GM19397 (cell line): Measurements from ENCODE around the gene SPATA24.
"Not testable (repeated sequence)": the region's sequence is repeated elsewhere in the genome, so short reads cannot be mapped to it uniquely, and the experiment has no call there.

Source experiments
- ATAC-seq: cut with Tn5 transposase; IDR thresholded peaks from one replicate; pipeline ENCODE4 v1.9.1; 2021; ENCODE audit warnings: mild to moderate bottlenecking, moderate library complexity; ENCODE audit not compliant: unreplicated experiment

SPATA24 gene

DNA sequence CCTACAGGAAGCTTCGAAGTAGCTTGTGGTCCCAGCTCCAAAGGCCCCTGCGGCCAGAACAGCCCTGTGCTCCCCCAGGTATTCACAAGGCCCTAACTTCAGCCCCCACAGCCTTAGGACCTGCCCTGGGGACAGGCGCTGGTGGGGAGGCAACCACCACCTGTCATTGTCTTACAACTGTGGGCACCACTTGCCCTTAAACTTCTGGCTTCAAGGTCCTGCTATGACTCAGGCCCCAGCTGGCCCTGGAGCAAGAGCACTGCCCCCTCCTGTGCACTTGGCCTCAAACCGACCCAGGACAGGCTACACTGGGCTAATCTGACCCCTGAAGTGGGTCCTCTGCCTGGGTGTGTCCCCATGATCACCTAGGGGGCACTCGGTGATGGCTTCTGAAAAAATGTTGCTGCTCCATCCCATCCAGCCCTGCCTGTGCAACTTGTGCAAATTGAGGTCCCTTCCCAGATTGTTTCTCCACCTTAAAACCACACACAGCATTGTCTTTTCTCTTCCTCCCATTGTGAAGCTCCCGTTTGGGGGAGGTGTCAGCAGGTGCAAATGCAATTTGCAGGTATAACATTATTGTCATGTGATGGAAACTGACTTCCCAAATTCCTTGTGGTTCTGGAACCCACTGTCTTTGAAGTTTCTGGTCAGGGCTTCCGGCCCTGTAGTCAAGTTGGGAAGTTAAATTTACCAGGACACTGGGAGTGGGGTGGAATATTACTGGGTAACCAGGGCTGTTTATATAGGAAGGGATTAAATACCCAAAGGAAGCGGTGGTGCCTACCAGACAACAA, 7.8 kb downstream of the SPATA24 start:
- no peak for ATAC-seq

GRCh38 chr5:139394654-139395566, 9.0 kb downstream of the SPATA24 start, which contains the start of gene PROB1:
Gene PROB1, minus strand, starts transcription at chr5:139395104. Its CDS starts 23 bp downstream, at chr5:139395081.
- no peak for ATAC-seq

GRCh38 chr5:139394123-139394653, 9.7 kb downstream of the SPATA24 start:
- peak; percentile 22 for ATAC-seq

DNA sequence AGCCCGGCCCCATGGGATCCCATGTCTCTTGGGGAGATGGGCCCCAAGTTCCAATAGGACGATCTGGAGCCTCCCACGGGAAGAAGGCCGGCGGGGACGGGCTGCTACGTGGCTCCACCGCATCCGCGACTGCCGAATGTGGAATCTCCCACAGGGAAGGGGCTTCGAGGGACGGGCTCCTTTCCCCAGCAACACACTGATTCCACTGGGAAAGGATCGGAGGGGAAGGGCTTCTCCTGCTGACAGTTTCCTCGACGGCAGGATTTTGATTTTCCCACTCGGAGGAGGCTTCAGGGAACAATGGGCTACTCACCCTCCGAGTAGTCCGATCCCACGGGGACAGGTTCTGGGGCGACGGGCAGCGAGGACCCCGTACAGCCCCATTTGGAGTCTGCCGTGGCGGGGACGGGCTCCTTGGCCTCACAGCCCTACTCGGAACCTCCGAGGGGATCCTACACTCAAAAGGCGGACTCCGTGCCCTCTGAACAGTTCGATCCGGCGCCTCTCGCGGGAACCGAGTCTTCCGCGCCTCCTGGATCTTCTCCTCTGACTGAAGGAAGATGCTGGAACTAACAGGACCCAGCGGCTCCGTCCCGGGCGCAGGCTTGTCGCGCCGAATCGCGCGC, 10.3 kb downstream of the SPATA24 start:
- ATAC-seq, result no peak

GRCh38 chr5:139392678-139393496, 11.0 kb downstream of the SPATA24 start:
- peak; percentile 44 for ATAC-seq

DNA sequence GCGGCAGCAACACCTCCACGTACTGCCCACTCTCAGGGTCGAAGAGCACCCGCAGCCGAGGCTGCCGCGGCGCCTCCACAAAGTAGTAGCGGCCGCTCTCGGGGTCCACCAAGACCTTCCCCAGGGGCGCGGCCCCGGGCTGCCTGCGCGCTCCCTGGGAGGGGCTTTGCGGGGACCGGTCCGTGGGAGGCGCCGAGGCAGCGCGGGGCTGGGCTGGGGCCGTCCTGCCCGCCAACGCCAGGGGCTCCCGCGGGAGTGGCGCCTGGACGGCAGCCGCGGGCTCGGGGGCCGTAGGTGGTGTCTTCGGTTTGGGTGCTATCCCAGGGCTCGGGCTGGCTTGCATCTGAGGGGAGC, 11.6 kb downstream of the SPATA24 start:
- peak; percentile 12 for ATAC-seq

- no peak for ATAC-seq
These were observed 12.1 kb downstream of the SPATA24 start for GRCh38 chr5:139391570-139392323.

DNA sequence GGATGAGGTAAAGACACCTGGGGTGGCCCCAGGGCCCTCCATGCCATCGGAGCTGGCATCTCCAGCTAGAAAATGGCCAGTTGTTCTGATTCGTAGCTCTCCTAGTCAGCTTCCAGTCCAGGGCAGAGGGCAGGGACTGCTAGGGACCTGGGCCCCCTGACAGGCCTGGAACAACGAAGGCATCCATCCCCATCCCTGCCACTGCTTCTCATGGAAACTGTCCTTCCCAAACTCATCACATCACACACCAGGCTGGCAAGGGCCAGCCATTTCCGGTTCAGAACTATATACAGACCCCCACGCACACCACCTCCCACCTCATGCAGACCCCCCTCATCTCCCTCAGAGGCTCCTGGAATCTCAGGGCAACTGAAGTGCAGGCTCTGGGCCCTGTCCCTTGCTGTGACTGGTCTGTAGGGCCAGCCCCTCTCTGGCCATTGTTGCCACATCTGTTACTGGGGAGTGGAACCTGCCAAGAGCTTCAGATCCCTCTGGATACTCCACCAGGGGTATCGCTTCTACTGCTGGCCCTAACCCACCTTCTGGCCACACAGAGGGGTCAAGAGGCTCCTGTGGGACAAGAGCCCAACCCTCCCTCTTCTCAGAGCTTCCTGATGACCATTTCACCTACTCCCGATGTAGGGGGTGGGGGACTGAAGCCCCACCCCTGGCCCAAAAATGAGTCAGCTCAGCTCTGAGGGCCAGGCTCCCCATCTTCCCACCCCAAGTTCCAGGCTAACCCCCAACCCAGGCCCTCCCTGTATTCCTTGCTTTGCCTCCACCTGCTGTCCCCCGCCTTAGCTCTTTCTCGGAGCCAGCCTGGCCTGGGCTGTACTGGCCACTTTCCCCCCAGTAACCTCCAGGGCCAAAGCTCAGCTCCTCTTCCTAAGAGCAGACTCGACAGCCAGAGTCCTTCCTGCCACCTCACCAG, 13.0 kb downstream of the SPATA24 start:
- ATAC-seq, result no peak

DNA sequence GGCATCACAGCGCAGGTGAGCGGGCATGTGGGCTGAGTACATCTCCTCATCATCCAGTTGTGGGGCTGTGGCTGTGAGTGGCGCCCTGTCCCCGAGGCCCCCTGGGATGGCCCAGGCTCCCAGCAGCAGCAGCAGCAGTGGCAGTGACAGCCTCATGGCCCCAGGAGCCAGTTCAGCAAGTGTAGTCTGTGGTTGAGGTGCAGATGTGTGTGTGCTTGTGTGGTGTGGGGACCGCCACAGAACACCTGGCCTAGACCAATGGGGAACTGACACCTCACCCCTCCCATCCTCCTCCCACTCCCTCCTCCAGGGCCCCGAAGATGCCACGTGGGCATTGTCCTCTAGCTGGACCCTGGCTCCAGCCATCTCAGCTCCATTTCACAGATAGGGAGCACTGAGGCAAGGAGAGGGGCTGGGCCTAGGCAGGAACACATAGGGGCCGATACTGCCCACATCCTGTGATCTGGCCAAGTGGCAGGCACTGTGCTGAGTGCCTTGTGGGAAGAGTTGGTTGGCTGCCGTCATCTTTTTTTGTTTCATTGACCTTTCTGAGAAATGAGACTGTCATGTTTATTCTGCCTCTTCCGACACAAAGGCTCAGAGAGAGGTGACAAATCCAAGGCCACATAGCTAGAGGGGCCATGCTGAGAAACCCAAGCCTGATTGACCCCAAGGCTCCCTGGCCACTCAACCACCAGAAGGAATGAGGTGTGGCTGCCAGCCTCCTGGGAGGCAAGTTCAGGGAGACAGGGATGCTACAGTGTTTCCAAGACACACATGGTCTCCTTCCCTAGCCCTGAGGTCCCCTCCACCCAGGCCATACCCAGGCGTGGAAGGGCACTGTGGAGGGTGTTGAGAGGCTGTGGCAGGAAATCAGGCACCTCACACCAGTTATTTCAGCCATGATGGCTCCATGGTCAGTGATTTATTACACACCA, 13.9 kb downstream of the SPATA24 start, which contains the start of gene MZB1:
Gene MZB1, minus strand, starts transcription at position 213 of the 938 bp plus-strand sequence. Its CDS starts 57 bp downstream, at position 156.
- ATAC-seq, result peak; percentile 38

GRCh38 chr5:139388198-139388821, 15.6 kb downstream of the SPATA24 start:
- ATAC-seq, result no peak

GRCh38 chr5:139387611-139388197, 16.2 kb downstream of the SPATA24 start:
- no peak for ATAC-seq

DNA sequence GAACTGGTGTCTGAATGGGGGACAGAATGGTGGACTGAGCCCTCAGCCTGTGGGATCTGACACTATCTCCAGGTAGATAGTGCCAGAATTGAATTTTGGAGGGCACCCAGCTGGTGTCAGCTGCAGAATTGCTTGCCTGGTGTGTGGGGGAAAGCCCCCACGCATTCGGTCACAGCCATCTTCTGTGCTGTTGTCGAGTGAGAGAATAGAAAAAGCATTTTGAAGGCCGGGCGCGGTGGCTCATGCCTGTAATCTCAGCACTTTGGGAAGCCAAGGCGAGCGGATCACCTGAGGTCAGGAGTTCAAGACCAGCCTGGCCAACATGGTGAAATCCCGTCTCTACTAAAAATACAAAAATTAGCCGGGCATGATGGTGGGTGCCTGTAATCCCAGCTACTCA, 16.9 kb downstream of the SPATA24 start:
- ATAC-seq, result not testable (repeated sequence)

GRCh38 chr5:139386050-139386438, 17.8 kb downstream of the SPATA24 start:
- ATAC-seq, result no peak

DNA sequence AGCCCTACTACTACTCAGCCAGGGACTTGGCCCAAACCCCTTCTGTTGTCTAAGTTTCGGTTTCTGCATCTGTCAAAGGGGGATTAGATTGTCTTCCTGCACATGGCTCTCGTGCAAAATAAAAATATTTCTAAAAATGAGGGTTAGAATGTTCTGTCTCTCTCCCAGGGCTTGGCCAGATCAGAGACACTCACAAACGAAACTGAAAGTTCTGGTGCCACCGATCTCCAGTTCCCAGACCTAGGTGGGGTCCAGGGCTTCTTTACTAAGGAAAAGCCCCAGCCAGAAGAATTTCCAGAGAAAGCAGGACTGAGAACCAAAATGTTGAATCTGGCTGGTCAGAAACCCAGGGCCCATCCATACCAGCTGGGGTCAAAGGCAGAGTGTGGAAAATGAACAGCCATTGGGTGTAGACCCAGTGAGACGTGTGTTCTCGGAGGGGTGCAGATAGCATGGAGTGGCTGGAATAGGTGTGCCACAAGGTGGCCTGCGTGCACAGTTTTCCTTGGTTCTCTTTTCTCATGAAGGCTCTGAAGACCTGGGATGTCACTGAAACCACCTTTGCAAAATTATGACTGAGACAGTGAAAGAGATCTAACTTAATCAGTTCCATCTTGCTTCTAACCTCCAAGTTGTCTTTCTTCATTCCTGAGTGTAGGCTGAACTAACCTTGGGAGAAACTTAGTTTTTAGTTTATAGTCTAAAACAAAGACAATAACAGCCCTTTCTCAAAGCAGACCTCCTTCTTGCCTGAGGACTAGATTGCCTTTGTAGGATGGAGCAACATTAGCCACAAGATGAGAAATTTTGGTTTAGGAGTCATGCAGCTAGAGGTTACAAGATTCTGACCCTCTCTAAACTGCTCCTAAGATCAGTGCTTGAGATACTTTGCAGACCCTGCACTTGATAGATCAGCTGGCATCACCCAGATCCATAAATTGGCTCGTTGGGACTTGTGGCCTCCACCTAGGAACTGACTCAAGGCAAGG, 18.5 kb downstream of the SPATA24 start:
- no peak for ATAC-seq

DNA sequence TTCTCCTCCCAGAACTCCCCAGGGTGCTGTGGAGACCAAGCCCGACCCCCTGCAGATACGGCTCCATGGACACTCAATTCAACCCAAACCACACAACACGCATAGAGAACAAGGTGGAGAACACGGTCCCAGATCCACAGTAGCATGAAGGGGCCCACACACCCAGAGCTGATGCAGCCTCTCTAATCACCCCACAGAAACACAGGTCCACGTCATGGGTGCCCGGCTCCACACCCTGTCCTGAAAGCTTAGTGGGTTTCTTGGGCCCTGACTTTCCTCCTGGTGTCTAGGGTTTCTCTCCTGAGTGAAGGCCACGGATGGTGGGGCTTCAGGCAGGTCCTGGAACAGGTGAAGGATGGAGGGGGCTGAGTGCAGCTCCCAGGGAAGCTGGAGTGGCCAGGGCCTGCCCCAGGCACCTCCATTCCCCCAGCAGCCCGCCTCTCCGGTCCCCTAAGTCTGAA, 19.3 kb downstream of the SPATA24 start:
- ATAC-seq, result no peak
